ENCODE measurements around the gene NUP93.
A peak's percentile ranks its signal among the peaks of the same experiment; 100 is the strongest.

NUP93 gene

GRCh38 chr16:56769677-56770076 is 39.7 kb downstream of the NUP93 start:
- no peak for DNase-seq
- Histone ChIP-seq H3K79me2 (ENCODE audit: low read length) (peaks cover 26% of the 10 kb centered on the region), H3K9me3 (replicated peaks; ENCODE audit: insufficient read depth, low read length) (no peaks in the 10 kb centered on the region), H3K4me3 (ENCODE audit: low read length) (no peak overlapping the region), H3K27ac (ENCODE audit: low read length) (no peak overlapping the region), H3K9ac (ENCODE audit: low read length) (no peak overlapping the region), H3K4me2 (ENCODE audit: low read depth, low read length) (no peak overlapping the region), H3K36me3 (replicated peaks; ENCODE audit: insufficient read depth, low read length) (no peaks in the 10 kb centered on the region), H2AFZ (ENCODE audit: low read length) (no peak overlapping the region), H3F3A (ENCODE audit: insufficient read depth, low read length) (no peaks in the 10 kb centered on the region), H3K4me1 (ENCODE audit: low read length) (peaks cover 19% of the 10 kb centered on the region), H4K20me1 (ENCODE audit: insufficient read depth, low read length) (no peaks in the 10 kb centered on the region), H3K9me2 (replicated peaks; ENCODE audit: insufficient read depth, low read length) (no peaks in the 10 kb centered on the region), H3K27me3 (replicated peaks; ENCODE audit: insufficient read depth, low read length) (no peaks in the 10 kb centered on the region)
- TF ChIP-seq CTCF (IDR thresholded peaks at IDR 0.05; ENCODE audit: low read length), result no peak
- TF ChIP-seq EZH2phosphoT487 (IDR thresholded peaks at IDR 0.05; ENCODE audit: low read length), result no peak
- no peak for TF ChIP-seq EZH2 (optimal IDR thresholded peaks at IDR 0.05; ENCODE audit: low read depth, low read length)

GRCh38 chr16:56771558-56772279 is 41.8 kb downstream of the NUP93 start:
- Histone ChIP-seq H3K4me3 (ENCODE audit: low read length) (no peak overlapping the region), H3K9ac (ENCODE audit: low read length) (no peak overlapping the region), H3K9me3 (replicated peaks; ENCODE audit: insufficient read depth, low read length) (no peaks in the 10 kb centered on the region), H3K27ac (ENCODE audit: low read length) (no peak overlapping the region), H4K20me1 (ENCODE audit: insufficient read depth, low read length) (no peaks in the 10 kb centered on the region), H3F3A (ENCODE audit: insufficient read depth, low read length) (no peaks in the 10 kb centered on the region), H3K4me1 (ENCODE audit: low read length) (peaks cover 12% of the 10 kb centered on the region), H3K79me2 (ENCODE audit: low read length) (peaks cover 22% of the 10 kb centered on the region), H3K27me3 (replicated peaks; ENCODE audit: insufficient read depth, low read length) (no peaks in the 10 kb centered on the region), H3K9me2 (replicated peaks; ENCODE audit: insufficient read depth, low read length) (no peaks in the 10 kb centered on the region), H3K4me2 (ENCODE audit: low read depth, low read length) (peak overlapping the region; percentile 35), H2AFZ (ENCODE audit: low read length) (no peak overlapping the region), H3K36me3 (replicated peaks; ENCODE audit: insufficient read depth, low read length) (no peaks in the 10 kb centered on the region)
- no peak for DNase-seq
- no peak for TF ChIP-seq EZH2 (optimal IDR thresholded peaks at IDR 0.05; ENCODE audit: low read depth, low read length)
- no peak for TF ChIP-seq CTCF (IDR thresholded peaks at IDR 0.05; ENCODE audit: low read length)
- no peak for TF ChIP-seq EZH2phosphoT487 (IDR thresholded peaks at IDR 0.05; ENCODE audit: low read length)

DNA sequence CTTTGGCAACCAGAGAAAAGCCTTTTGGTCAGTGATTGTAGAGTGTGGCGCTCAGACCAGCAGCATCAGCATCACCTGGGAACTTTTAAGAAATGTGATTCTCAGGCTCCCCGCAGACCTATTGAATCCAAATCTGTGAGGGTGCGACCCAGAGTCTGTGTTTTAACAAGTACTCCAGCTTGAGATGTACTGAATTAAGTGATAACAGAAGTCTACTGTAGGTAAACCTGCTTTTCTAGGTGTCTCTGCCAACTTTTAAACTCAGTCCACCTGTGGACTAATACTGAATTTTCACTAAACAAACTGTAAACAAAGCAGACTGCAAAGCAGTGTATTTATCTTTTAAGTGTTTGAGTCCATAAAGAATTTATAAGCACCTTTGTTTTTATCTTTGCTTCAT is 43.6 kb downstream of the NUP93 start:
- DNase-seq, result no peak
- peaks cover 24% of the 10 kb centered on the region for H3K79me2 ChIP-seq (ENCODE audit: low read length)

More for the DNA sequence above, 43.6 kb downstream of the NUP93 start:
- no peak overlapping the region for H2AFZ ChIP-seq (ENCODE audit: low read length)
- H3F3A ChIP-seq (ENCODE audit: insufficient read depth, low read length), result no peaks in the 10 kb centered on the region
- H3K4me2 ChIP-seq (ENCODE audit: low read depth, low read length), result no peak overlapping the region
- no peaks in the 10 kb centered on the region for H3K9me2 ChIP-seq (replicated peaks; ENCODE audit: insufficient read depth, low read length)
- H3K4me3 ChIP-seq (ENCODE audit: low read length), result no peak overlapping the region
- H3K9me3 ChIP-seq (replicated peaks; ENCODE audit: insufficient read depth, low read length), result no peaks in the 10 kb centered on the region
- H3K36me3 ChIP-seq (replicated peaks; ENCODE audit: insufficient read depth, low read length), result no peaks in the 10 kb centered on the region
- H3K4me1 ChIP-seq (ENCODE audit: low read length), result peaks cover 12% of the 10 kb centered on the region
- H4K20me1 ChIP-seq (ENCODE audit: insufficient read depth, low read length), result no peaks in the 10 kb centered on the region
- H3K9ac ChIP-seq (ENCODE audit: low read length), result no peak overlapping the region
- H3K27me3 ChIP-seq (replicated peaks; ENCODE audit: insufficient read depth, low read length), result no peaks in the 10 kb centered on the region
- no peak for TF ChIP-seq CTCF (IDR thresholded peaks at IDR 0.05; ENCODE audit: low read length)
- no peak for TF ChIP-seq EZH2 (optimal IDR thresholded peaks at IDR 0.05; ENCODE audit: low read depth, low read length)
- TF ChIP-seq EZH2phosphoT487 (IDR thresholded peaks at IDR 0.05; ENCODE audit: low read length), result no peak
- H3K27ac ChIP-seq (ENCODE audit: low read length), result no peak overlapping the region

Data from MM.1S (cell line).